ENCODE measurements around the gene PDGFD.
A peak's percentile ranks its signal among the peaks of the same experiment; 100 is the strongest.

Gene PDGFD

DNA sequence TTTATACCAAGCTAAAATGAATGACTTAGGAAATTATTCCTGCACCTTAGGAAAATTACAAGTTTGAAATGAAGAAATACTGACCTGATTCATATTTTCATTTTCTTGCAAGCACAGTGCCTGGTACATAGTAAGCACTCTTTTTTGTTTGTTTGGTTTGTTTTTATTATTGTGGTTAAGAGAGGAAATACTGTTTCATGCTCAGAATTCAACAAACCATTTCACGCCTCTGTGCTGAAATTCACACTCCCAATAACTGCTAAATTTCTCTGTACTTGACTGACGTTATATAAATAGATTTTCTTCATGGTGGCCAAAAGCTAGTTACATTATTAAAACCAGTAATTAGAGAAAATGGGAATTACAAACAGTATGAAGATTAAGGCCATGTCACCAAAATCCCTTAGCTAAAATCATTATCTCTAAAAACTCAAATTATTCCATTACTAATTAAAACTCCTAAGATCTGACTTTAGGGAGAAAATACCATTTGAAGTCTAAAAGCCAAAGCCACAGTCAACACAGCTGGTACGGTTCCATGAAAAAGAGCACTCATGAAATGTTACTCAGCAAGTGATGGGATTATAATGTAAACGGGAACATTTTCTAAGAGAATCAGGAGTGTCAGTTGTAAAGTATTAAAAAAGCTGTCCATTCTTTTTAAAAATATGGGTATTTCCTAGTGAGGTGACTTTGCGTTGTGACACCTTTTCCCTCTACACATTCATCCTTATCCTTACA is 205.3 kb downstream of the PDGFD start:
- no peak for DNase-seq (ENCODE audit: low read depth)

DNA sequence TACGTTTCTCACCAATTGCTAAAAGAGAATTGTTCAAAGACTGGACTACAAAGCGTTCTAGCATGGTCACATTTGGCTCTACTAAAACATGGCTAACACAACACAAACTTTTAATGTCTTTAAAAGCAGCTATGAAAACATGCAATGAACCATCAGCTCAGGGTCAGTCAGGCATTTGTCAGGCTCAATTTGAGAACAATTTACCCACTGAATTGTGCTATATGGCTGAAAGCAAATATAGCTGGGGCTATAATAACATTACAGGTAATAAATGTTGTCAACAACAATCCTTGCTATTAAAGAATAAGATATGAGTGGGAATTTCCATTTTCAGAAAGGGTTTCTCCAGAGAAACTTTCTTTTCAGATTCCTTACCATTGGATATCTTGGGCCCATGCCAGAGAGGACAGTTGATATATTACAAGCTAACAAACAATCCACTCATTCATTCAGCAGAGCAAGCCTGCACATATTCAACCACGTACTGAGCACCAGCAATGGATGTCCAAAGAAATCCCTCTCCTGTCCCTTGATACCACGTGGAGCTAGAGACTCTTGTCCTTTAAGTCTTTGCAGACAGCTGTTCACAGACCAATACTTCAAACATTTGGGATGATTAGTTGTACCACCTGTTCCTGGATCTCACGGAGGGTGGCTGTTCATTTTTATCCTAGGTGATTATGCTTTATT is 210.0 kb downstream of the PDGFD start:
- no peak for DNase-seq (ENCODE audit: low read depth)

- no peak for DNase-seq (ENCODE audit: low read depth)
These were observed 214.2 kb downstream of the PDGFD start for GRCh38 chr11:103949781-103950180.

DNA sequence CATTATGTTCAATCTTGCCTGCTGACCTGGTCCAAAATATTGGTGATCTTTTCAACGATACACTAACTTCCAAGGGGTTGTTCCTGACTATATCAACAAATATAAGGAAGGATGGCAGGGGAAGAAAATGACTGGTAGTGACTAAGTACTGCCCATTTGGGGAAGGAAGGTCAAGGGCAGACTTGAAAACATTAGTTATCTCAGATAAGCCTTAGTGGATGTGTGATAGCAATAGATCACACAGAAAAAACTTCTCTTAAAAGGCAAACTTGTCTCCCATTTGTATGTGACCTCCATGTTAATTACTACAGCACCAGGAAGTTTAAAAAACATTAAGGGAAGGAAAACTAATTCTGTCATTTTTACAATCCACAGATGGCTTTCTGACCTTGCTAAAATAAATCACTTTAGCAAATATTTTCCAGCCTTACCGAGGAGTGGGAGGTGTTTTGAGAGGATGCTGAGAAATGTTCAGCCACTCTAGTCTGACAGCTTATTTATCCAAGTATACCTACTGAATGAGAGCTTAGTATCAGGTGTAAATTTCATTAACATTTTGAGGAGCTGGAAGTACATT is 215.7 kb downstream of the PDGFD start:
- no peak for DNase-seq (ENCODE audit: low read depth)

DNA sequence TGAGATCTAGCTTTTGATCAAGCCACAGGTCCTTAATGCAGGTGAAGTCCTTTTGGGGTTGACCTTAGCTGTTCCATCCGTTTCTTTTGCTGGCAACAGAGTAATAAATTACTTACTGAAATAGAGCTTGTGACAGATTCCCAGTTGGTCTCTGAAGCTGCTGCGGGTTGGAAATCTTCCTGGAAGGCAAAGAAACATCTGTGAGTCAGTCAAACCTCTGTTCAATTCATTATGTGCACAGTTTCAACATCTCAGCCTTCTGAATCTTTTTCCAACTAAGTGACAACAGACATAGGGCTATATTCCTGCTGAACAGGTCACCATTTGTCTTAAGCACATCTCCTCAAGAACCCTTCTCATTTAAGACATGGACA is 216.4 kb downstream of the PDGFD start:
- peak; percentile 41 for DNase-seq (ENCODE audit: low read depth)

- no peak for DNase-seq (ENCODE audit: low read depth)
These were observed 217.0 kb downstream of the PDGFD start for GRCh38 chr11:103946793-103947545.

GRCh38 chr11:103944251-103944940 is 219.6 kb downstream of the PDGFD start:
- DNase-seq (ENCODE audit: low read depth): no peak

GRCh38 chr11:103942646-103943045 is 221.3 kb downstream of the PDGFD start:
- DNase-seq (ENCODE audit: low read depth): no peak

- no peak for DNase-seq (ENCODE audit: low read depth)
These were observed 223.4 kb downstream of the PDGFD start for GRCh38 chr11:103940551-103940950.

GRCh38 chr11:103939694-103940093 is 224.3 kb downstream of the PDGFD start:
- DNase-seq (ENCODE audit: low read depth): no peak

DNA sequence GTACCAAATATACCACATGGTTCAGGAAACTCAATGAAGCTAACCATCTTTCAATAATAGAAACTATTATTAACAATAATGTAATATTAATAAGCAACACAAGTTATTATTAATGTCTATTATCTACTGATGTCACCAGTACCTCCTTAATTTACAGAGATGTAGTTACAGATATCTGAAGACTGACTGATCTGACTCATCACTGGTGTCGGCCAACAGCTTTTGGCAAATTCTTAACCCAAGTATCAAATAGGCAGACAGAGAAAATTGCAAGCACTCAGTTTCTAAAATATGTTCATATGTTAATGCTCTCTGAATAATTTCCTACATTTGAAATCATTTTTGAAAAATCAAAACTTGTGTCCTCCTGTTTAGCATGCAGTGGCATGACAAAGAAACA is 227.9 kb downstream of the PDGFD start:
- no peak for DNase-seq (ENCODE audit: low read depth)

GRCh38 chr11:103935219-103935618 is 228.7 kb downstream of the PDGFD start:
- DNase-seq (ENCODE audit: low read depth): no peak

- no peak for DNase-seq (ENCODE audit: low read depth)
These were observed 234.6 kb downstream of the PDGFD start for GRCh38 chr11:103929170-103929903.

DNA sequence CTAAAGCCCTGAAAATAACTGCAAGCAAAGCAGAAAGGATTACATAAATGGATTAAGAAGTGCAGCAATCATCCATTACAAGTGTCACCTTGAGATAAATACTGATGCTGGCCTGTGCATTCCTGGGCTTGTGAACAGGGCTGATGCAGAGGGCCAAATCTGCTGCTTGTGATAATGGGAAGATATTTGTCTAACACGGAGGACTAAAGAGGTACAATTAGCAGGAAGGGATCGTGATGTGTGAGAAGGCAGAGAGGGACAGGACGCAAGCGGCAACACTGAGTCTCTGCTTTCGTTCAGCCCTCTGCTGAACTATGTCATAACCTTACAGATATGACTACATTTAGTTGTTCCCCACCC is 235.2 kb downstream of the PDGFD start:
- no peak for DNase-seq (ENCODE audit: low read depth)

GRCh38 chr11:103928040-103928801 is 235.7 kb downstream of the PDGFD start:
- no peak for DNase-seq (ENCODE audit: low read depth)

GRCh38 chr11:103927535-103927934 is 236.4 kb downstream of the PDGFD start:
- DNase-seq (ENCODE audit: low read depth): no peak

GRCh38 chr11:103926990-103927389 is 237.0 kb downstream of the PDGFD start:
- no peak for DNase-seq (ENCODE audit: low read depth)

DNA sequence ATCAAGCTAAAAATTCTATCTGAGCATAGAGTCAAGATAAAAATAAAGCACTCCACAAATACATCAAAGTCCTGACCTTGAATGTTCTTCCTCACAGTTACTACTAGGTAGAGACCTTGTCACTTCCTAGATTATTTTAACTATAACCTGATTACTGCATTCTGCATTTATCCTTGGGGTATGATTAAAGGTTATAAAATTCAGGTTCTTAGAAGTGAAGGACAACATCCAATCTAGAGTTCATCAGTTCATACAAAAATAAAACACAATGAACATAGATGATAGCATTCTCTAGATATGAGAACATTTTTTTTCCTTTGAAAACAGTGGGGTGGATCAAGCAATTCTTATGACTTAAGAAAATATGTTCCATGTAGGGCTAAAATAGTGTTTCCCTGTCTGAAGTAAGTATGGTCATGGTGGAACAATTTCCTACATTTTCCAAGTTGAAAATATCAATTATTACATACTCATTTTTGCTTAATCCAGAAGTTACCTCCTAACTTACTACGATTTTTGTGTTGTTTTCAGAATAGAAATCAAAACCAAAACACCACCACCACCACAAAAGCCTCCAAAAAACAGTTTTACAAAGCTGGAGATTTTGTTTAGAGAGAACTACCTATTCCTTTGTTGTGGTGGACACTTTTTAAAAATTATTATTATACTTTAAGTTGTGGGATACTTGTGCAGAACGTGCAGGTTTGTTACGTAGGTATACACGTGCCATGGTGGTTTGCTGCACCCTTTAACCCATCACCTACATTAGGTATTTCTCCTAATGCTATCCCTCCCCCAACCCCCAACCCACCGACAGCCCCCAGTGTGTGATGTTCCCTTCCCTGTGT is 239.6 kb downstream of the PDGFD start:
- no peak for DNase-seq (ENCODE audit: low read depth)

DNA sequence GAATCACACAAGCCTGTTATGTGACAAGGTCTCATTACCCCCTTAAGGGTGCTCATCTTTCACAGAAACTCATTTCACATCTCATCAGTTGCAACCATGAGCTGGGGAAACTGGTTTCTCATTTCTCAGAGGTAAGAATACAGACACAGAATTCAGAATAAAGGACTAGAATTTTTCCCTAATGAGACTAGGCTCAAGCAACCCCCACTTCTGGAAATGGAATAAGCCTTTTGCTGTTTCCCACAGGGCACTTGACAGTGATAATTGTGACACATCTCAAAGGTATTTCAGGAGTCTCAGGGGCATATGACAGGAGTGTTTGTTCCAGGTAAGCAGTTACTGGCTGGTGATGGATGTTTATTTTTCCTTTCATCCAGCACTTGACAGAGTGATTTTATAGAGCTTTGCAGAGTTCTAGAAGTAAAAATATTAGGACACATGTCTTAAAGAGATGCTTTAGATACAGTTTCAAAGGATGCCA is 240.5 kb downstream of the PDGFD start:
- no peak for DNase-seq (ENCODE audit: low read depth)

GRCh38 chr11:103920933-103921332 is 243.0 kb downstream of the PDGFD start:
- DNase-seq (ENCODE audit: low read depth): no peak

Measured in GM04503 (cell line).